Measurements from ENCODE around the gene USB1.

USB1 gene

GRCh38 chr16:58035356-58036170 lies 34.4 kb downstream of the USB1 start:
- DNase-seq, result no peak

GRCh38 chr16:58036943-58037342 lies 35.7 kb downstream of the USB1 start:
- no peak for DNase-seq

GRCh38 chr16:58037365-58038057 lies 36.3 kb downstream of the USB1 start:
- no peak for DNase-seq

GRCh38 chr16:58038219-58038641 lies 37.0 kb downstream of the USB1 start:
- DNase-seq, result no peak

- no peak for DNase-seq
These were observed 38.8 kb downstream of the USB1 start for GRCh38 chr16:58039829-58040495.

- DNase-seq, result no peak
These were observed 39.3 kb downstream of the USB1 start for GRCh38 chr16:58040496-58040846.

- DNase-seq, result no peak
These were observed 39.9 kb downstream of the USB1 start for GRCh38 chr16:58040945-58041627.

GRCh38 chr16:58041628-58041955 lies 40.4 kb downstream of the USB1 start:
- no peak for DNase-seq

GRCh38 chr16:58042001-58042885 lies 41.0 kb downstream of the USB1 start:
- DNase-seq, result no peak

- no peak for DNase-seq
These were observed 41.8 kb downstream of the USB1 start for GRCh38 chr16:58042886-58043515.

GRCh38 chr16:58043571-58044155 lies 42.5 kb downstream of the USB1 start:
- DNase-seq, result no peak

GRCh38 chr16:58044266-58045019 lies 43.2 kb downstream of the USB1 start:
- no peak for DNase-seq

- DNase-seq, result no peak
These were observed 43.9 kb downstream of the USB1 start for GRCh38 chr16:58045096-58045495.

GRCh38 chr16:58046054-58046881 lies 45.1 kb downstream of the USB1 start:
- DNase-seq, result no peak

GRCh38 chr16:58046936-58047335 lies 45.7 kb downstream of the USB1 start:
- no peak for DNase-seq

GRCh38 chr16:58047557-58048348 lies 46.5 kb downstream of the USB1 start:
- DNase-seq, result no peak

- DNase-seq, result no peak
These were observed 47.5 kb downstream of the USB1 start for GRCh38 chr16:58048494-58049231.

All from CD4-positive, alpha-beta T cell treated with Interleukin-1 beta for 1 hour (primary cell).